Smooth muscle cell (in vitro differentiated cells): ENCODE data around the gene PIP4K2B. TPM values are rescaled to one million over a fixed set of nuclear protein-coding genes. Genes with fewer than 3 reads are reported as not detected.

ENCODE experiments used
- DNase-seq: peaks from one replicate; lab custom pipeline; 2025; ENCODE audit not compliant: unreplicated experiment; lab: John Stamatoyannopoulos, UW
- H2AFZ ChIP-seq: fragments of 200-600 bp; sonication (generic); 2 replicates; pipeline ENCODE4 v1.6.0; 2016; ENCODE audit warnings: antibody characterized with exemption, low read depth, mild to moderate bottlenecking
- H3F3A ChIP-seq: fragments of 200-600 bp; sonication (generic); 2 replicates; pipeline ENCODE4 v1.6.0; 2017; ENCODE audit warnings: antibody characterized with exemption, low read depth
- H3K27ac ChIP-seq: fragments of 200-600 bp; sonication (generic); 2 replicates; pipeline ENCODE4 v1.5.1; 2016; ENCODE audit warnings: low read depth, mild to moderate bottlenecking
- H3K27me3 ChIP-seq: fragments of 200-600 bp; sonication (generic); 2 replicates; pipeline ENCODE4 v1.6.1; 2016; ENCODE audit warnings: low read depth, mild to moderate bottlenecking
- H3K36me3 ChIP-seq: fragments of 200-600 bp; sonication (generic); 2 replicates; pipeline ENCODE4 v1.5.1; 2016; ENCODE audit warnings: low read depth
- H3K4me1 ChIP-seq: fragments of 200-600 bp; sonication (generic); 2 replicates; pipeline ENCODE4 v1.5.1; 2016; ENCODE audit warnings: low read depth
- H3K4me2 ChIP-seq: fragments of 200-600 bp; sonication (generic); 2 replicates; pipeline ENCODE4 v1.6.0; 2016; ENCODE audit warnings: mild to moderate bottlenecking
- H3K4me3 ChIP-seq: fragments of 200-600 bp; sonication (generic); 2 replicates; pipeline ENCODE4 v1.5.1; 2016; ENCODE audit warnings: mild to moderate bottlenecking
- H3K79me2 ChIP-seq: fragments of 200-600 bp; sonication (generic); 2 replicates; pipeline ENCODE4 v1.6.0; 2016; ENCODE audit warnings: low read depth, mild to moderate bottlenecking
- H3K9ac ChIP-seq: fragments of 200-600 bp; sonication (generic); 2 replicates; pipeline ENCODE4 v1.6.0; 2016; ENCODE audit warnings: low read depth
- H3K9me3 ChIP-seq: fragments of 200-600 bp; sonication (generic); replicated peaks from 2 replicates; pipeline ENCODE4 v1.5.1; 2016; ENCODE audit warnings: low read depth
- H4K20me1 ChIP-seq: fragments of 200-600 bp; sonication (generic); 2 replicates; pipeline ENCODE4 v1.6.0; 2016; ENCODE audit warnings: low read depth
- WGBS: methylation state at CpG from one replicate; pipeline ENCODE4 v1.1.7; 2016; ENCODE audit warnings: low lambda C conversion rate; 5-methylcytosine and 5-hydroxymethylcytosine counted together
- polyA plus RNA-seq: library from polyadenylated mRNA; unstranded; fragments of >200 nt; fragmentation: Nextera tagmentation; extraction: Ambion mirVana; gene quantifications from 2 replicates; pipeline ENCODE4 v1.2.1, GENCODE V29; 2016
- total RNA-seq: library from RNA; depleted of rRNA; stranded (reverse); fragments of >200 nt; gene quantifications from 2 replicates; pipeline ENCODE4 v1.2.3, GENCODE V29; 2014
- TF ChIP-seq, protein P1 (sequence below): fragments of 200-600 bp; sonication (generic); IDR thresholded peaks from 2 replicates; pipeline ENCODE4 v1.5.1; 2017; ENCODE audit warnings: borderline replicate concordance, mild to moderate bottlenecking, antibody characterized with exemption; ENCODE audit not compliant: insufficient read depth, poor library complexity, severe bottlenecking

PIP4K2B gene
- total and polyA plus RNA-seq, 2 experiments from 2014 or later: 11.1 to 31.9 TPM

DNA sequence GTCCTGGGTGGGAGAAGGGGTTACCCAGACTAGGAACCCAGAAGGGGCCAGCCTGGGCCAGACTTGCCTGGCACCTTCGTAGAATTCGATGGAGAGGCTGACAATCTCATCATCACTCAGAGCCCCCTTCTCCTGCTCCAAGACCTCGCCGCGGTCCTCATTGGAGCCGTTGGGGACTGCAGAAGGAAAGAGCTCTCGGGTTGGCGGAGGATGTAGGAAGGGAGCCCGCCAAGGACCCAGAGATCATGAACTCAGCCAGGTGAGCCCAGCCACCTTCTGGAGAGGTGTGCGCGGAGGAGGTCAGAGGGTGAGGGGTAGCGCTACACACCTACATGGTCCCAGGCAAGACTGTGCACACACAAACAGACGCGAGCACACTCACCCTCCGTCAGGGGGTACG lies 60.7 kb downstream of the PIP4K2B start:
- Histone ChIP-seq H3K27ac (no peak overlapping the region), H3K4me2 (no peak overlapping the region), H3K79me2 (peaks cover 32% of the 10 kb centered on the region), H3K9ac (no peak overlapping the region), H3K9me3 (no peaks in the 10 kb centered on the region), H2AFZ (no peak overlapping the region), H3K4me3 (no peak overlapping the region), H3K4me1 (no peaks in the 10 kb centered on the region), H3F3A (no peaks in the 10 kb centered on the region), H3K36me3 (no peaks in the 10 kb centered on the region), H3K27me3 (no peaks in the 10 kb centered on the region), H4K20me1 (peaks cover 77% of the 10 kb centered on the region)
- WGBS: 96% methylated on average over 16 of the region's 16 CpGs
- DNase-seq: no peak
- TF ChIP-seq, protein P1, sequence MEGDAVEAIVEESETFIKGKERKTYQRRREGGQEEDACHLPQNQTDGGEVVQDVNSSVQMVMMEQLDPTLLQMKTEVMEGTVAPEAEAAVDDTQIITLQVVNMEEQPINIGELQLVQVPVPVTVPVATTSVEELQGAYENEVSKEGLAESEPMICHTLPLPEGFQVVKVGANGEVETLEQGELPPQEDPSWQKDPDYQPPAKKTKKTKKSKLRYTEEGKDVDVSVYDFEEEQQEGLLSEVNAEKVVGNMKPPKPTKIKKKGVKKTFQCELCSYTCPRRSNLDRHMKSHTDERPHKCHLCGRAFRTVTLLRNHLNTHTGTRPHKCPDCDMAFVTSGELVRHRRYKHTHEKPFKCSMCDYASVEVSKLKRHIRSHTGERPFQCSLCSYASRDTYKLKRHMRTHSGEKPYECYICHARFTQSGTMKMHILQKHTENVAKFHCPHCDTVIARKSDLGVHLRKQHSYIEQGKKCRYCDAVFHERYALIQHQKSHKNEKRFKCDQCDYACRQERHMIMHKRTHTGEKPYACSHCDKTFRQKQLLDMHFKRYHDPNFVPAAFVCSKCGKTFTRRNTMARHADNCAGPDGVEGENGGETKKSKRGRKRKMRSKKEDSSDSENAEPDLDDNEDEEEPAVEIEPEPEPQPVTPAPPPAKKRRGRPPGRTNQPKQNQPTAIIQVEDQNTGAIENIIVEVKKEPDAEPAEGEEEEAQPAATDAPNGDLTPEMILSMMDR: no peak

- 92% methylated on average over 14 of the region's 14 CpGs for WGBS
- no peaks in the 10 kb centered on the region for H3K9me3 ChIP-seq
- H3K4me1 ChIP-seq: no peaks in the 10 kb centered on the region
- no peaks in the 10 kb centered on the region for H3F3A ChIP-seq
- peaks cover 71% of the 10 kb centered on the region for H4K20me1 ChIP-seq
- H3K9ac ChIP-seq: no peak overlapping the region
- H3K4me3 ChIP-seq: no peak overlapping the region
- no peak overlapping the region for H2AFZ ChIP-seq
- DNase-seq: no peak
- H3K36me3 ChIP-seq: no peaks in the 10 kb centered on the region
- H3K79me2 ChIP-seq: peaks cover 26% of the 10 kb centered on the region
- TF ChIP-seq, protein P1: no peak
- H3K4me2 ChIP-seq: no peak overlapping the region
- H3K27ac ChIP-seq: no peak overlapping the region
- no peaks in the 10 kb centered on the region for H3K27me3 ChIP-seq
Observed at GRCh38 chr17:38738007-38738662, 61.2 kb downstream of the PIP4K2B start.

DNA sequence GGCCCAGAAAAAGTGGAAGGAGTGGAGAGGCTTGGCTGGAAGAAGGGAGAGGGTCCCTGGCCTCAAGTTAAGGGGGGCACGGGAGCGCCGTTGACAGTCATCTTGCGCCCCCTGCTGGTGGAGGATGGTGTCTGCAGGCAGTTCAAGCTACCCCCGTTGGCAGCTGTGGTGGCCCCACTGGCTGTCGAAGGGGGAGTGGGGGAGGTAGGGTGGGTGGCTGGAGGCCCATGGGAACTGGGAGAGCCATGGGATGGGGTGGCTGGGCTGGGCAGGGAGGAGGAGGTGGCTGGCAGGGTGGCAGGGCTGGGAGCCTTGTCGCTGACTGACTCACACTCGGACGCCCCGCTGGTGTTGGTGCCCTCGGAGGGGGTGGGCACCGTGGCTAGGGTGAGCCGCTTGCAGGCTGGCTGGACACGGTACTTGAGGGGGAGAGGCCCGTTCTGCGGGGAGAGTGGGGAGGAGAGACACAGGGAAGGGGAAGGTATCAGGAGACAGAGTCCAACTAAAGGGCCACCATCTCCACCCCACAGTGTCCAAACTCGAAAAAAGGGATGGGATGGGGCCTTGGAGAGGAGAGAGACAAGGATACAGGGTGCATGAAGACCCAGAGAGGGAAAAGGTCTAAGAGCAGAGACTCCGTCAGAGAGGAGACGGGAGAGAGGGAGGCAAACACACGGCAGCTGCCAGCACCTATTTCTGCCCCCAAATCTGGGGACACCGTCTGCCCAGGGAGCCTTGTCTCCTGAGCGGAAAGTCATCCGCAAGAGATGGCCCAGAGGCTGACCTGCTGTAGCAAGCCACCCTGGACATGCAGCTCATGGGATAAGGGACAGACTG lies 64.0 kb downstream of the PIP4K2B start:
- Histone ChIP-seq H3K79me2 (no peaks in the 10 kb centered on the region), H3K4me3 (no peak overlapping the region), H3K4me2 (no peak overlapping the region), H4K20me1 (peaks cover 44% of the 10 kb centered on the region), H3K36me3 (no peaks in the 10 kb centered on the region), H3F3A (peaks cover 11% of the 10 kb centered on the region), H3K27me3 (no peaks in the 10 kb centered on the region), H3K27ac (no peak overlapping the region), H3K4me1 (peaks cover 5% of the 10 kb centered on the region), H3K9me3 (no peaks in the 10 kb centered on the region), H3K9ac (no peak overlapping the region), H2AFZ (no peak overlapping the region)
- DNase-seq: peak; percentile 27
- TF ChIP-seq, protein P1: peak; percentile 96
- WGBS: 60% methylated on average over 16 of the region's 23 CpGs
